Neural progenitor cell (in vitro differentiated cells): ENCODE data around the gene SEMA7A. TPM values are rescaled to one million over a fixed set of nuclear protein-coding genes. Genes with fewer than 3 reads are reported as not detected.
A peak's percentile ranks its signal among the peaks of the same experiment; 100 is the strongest.

Experiments used
- DNase-seq: peaks from one replicate; pipeline ENCODE4 v3.0.0-alpha.2; 2016; ENCODE audit warnings: low spot score
- H2AFZ ChIP-seq: fragments of 200-600 bp; sonication (generic); replicated peaks from 2 replicates; pipeline ENCODE4 v1.6.1; 2016; ENCODE audit warnings: antibody characterized with exemption
- H3F3A ChIP-seq: fragments of 200-600 bp; sonication (generic); 2 replicates; pipeline ENCODE4 v1.6.1; 2016; ENCODE audit warnings: antibody characterized with exemption, low read depth
- H3K27ac ChIP-seq: fragments of 200-600 bp; sonication (generic); 2 replicates; pipeline ENCODE4 v1.5.1; 2016; ENCODE audit warnings: mild to moderate bottlenecking
- H3K27me3 ChIP-seq: fragments of 200-600 bp; sonication (generic); 2 replicates; pipeline ENCODE4 v1.6.1; 2016; ENCODE audit warnings: mild to moderate bottlenecking, moderate library complexity
- H3K36me3 ChIP-seq: fragments of 200-600 bp; sonication (generic); 2 replicates; pipeline ENCODE4 v1.5.1; 2016
- H3K4me1 ChIP-seq: fragments of 200-600 bp; sonication (generic); 2 replicates; pipeline ENCODE4 v1.6.1; 2016; ENCODE audit warnings: mixed run types
- H3K4me2 ChIP-seq: fragments of 200-600 bp; sonication (generic); 2 replicates; pipeline ENCODE4 v1.6.1; 2016
- H3K4me3 ChIP-seq: fragments of 200-600 bp; sonication (generic); 2 replicates; pipeline ENCODE4 v1.5.1; 2016
- H3K79me2 ChIP-seq: fragments of 200-600 bp; sonication (generic); 2 replicates; pipeline ENCODE4 v1.6.1; 2016; ENCODE audit warnings: low read depth
- H3K9ac ChIP-seq: fragments of 200-600 bp; sonication (generic); 2 replicates; pipeline ENCODE4 v1.6.1; 2016
- H3K9me3 ChIP-seq: fragments of 200-600 bp; sonication (generic); 2 replicates; pipeline ENCODE4 v1.5.1; 2016; ENCODE audit warnings: low read depth
- H4K20me1 ChIP-seq: fragments of 200-600 bp; sonication (generic); 2 replicates; pipeline ENCODE4 v1.6.1; 2016; ENCODE audit warnings: low read depth
- H3K27ac Mint-ChIP-seq: 3 replicates; pipeline ENCODE4 v1.8.0; 2021; ENCODE audit warnings: mixed read lengths
- H3K27me3 Mint-ChIP-seq: 2 replicates; pipeline ENCODE4 v1.8.0; 2022; ENCODE audit warnings: low read depth, mild to moderate bottlenecking, inconsistent platforms, moderate library complexity, mixed read lengths; ENCODE audit not compliant: insufficient read depth
- H3K36me3 Mint-ChIP-seq: 3 replicates; pipeline ENCODE4 v1.8.0; 2021; ENCODE audit warnings: mixed read lengths
- H3K4me1 Mint-ChIP-seq: 3 replicates; pipeline ENCODE4 v1.8.0; 2021; ENCODE audit warnings: mixed read lengths
- H3K4me3 Mint-ChIP-seq: 3 replicates; pipeline ENCODE4 v1.8.0; 2021; ENCODE audit warnings: mild to moderate bottlenecking, moderate library complexity, mixed read lengths
- H3K9me3 Mint-ChIP-seq: 3 replicates; pipeline ENCODE4 v1.8.0; 2020; ENCODE audit warnings: mixed read lengths
- EZH2 ChIP-seq: fragments of 200-600 bp; sonication (generic); IDR thresholded peaks from 2 replicates; pipeline ENCODE4 v1.6.1; 2017; ENCODE audit warnings: antibody characterized with exemption, mild to moderate bottlenecking, moderate library complexity
- EZH2phosphoT487 ChIP-seq: fragments of 200-600 bp; sonication (generic); IDR thresholded peaks from 2 replicates; pipeline ENCODE4 v1.6.1; 2017; ENCODE audit warnings: antibody characterized with exemption
- total RNA-seq: library from RNA; depleted of rRNA; stranded (reverse); fragments of >200 nt; gene quantifications from 2 replicates; pipeline ENCODE4 v1.2.3, GENCODE V29; 2015; ENCODE audit warnings: low replicate concordance
- TF ChIP-seq, protein P1 (sequence below): fragments of 200-600 bp; sonication (generic); IDR thresholded peaks from 2 replicates; pipeline ENCODE4 v1.5.1; 2017; ENCODE audit warnings: antibody characterized with exemption, mild to moderate bottlenecking

Gene SEMA7A
- total RNA-seq, 1 donor from 2014 or later, result 3.5 TPM

DNA sequence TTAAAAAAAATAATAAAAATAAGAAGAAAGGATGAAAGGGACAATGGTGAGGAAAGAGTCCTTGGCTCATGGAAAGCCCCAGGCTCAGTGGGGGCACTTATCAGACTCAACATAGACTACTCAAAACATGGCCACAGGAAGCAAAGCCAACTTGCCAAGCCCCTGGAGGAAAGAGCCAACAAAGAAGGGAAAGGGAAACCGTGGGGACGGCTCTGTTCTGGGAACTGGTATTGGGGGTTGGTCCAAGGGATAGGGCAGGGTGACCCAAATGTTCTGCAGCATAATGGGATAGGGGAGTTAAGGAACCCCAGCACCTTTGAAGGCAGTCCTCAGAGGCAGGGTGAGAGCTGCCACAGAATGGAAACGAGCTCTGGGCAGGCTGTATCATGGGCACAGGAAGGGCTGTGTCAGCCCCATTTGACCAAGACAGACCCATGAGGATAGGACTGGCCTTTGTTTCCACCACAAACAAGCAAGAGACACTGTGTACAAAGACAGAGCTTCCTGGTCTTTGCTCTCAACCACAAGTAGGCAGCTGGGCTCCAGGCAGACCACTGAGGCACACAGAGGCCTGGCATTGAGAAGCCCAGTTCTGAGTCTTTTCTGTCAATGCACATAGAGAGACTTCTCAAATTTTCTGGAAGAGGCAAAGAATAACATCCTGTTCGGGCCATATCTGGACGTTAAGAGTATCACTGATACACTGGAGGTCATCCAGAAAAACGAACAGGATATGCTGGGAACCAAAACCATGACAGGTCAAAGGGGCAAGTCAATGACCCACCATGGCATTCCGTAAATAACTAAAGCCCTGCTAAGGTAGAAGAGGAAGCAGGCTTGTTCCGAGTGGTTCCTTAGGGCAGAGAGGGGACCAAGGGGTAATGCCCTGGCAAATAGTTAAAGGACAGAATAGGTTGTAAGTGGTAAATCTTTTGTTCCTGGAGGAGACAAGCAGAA, 10.6 kb upstream of the SEMA7A start:
- Histone ChIP-seq H3K27ac (no peak overlapping the region), H4K20me1 (no peaks in the 10 kb centered on the region), H3F3A (no peaks in the 10 kb centered on the region), H3K9ac (no peak overlapping the region), H3K4me3 (no peak overlapping the region), H2AFZ (no peak overlapping the region), H3K9me3 (no peaks in the 10 kb centered on the region), H3K4me2 (no peak overlapping the region), H3K27me3 (no peaks in the 10 kb centered on the region), H3K79me2 (no peaks in the 10 kb centered on the region), H3K36me3 (no peaks in the 10 kb centered on the region), H3K4me1 (peaks cover 6% of the 10 kb centered on the region)
- Mint-ChIP-seq H3K4me1 (peaks cover 12% of the 10 kb centered on the region), H3K36me3 (peaks cover 23% of the 10 kb centered on the region), H3K4me3 (no peak overlapping the region), H3K27me3 (peaks cover 3% of the 10 kb centered on the region), H3K9me3 (no peaks in the 10 kb centered on the region), H3K27ac (no peak overlapping the region)
- DNase-seq, result no peak
- TF ChIP-seq, protein P1, sequence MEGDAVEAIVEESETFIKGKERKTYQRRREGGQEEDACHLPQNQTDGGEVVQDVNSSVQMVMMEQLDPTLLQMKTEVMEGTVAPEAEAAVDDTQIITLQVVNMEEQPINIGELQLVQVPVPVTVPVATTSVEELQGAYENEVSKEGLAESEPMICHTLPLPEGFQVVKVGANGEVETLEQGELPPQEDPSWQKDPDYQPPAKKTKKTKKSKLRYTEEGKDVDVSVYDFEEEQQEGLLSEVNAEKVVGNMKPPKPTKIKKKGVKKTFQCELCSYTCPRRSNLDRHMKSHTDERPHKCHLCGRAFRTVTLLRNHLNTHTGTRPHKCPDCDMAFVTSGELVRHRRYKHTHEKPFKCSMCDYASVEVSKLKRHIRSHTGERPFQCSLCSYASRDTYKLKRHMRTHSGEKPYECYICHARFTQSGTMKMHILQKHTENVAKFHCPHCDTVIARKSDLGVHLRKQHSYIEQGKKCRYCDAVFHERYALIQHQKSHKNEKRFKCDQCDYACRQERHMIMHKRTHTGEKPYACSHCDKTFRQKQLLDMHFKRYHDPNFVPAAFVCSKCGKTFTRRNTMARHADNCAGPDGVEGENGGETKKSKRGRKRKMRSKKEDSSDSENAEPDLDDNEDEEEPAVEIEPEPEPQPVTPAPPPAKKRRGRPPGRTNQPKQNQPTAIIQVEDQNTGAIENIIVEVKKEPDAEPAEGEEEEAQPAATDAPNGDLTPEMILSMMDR, result no peak
- no peak for TF ChIP-seq EZH2
- no peak for TF ChIP-seq EZH2phosphoT487

DNA sequence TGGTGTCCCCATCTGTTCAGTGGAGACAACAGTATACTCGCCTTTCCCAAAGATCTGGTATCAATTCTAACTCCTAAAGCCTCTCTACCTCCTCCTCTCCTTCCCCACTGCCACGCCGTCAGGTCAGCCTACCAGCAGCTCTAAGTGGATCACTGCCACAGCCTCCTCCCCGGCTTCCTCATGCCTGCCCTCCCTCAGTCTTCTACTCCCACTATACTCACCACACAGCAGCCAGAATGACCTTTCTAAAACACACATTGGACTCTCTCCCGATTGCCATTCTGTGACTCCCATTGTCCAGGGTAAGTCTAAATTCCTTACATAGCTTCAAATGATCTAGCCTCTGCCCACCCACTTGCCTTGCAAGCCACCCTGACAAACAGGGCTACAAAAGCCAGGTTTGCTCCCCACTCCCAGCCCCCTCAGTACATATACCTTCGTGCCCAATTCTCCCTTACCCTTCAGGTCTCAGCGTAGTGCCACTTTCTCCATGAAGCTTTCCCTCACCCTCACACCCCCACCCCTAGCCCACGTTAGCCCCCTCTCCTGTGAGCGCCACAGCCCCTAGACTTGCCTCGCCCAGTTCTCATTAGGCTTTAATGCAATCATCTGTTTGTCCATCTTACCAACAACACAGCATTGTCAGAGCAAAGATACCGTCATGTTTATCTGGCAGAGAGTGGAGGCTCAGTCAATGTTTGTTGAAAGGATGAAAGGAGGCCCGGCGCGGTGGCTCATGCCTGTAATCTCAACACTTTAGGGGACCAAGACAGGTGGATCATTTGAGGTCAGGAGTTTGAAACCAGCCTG, 9.5 kb upstream of the SEMA7A start:
- Histone ChIP-seq H2AFZ (no peak overlapping the region), H4K20me1 (no peaks in the 10 kb centered on the region), H3K36me3 (no peaks in the 10 kb centered on the region), H3K9ac (no peak overlapping the region), H3K27ac (no peak overlapping the region), H3K4me3 (no peak overlapping the region), H3F3A (no peaks in the 10 kb centered on the region), H3K9me3 (no peaks in the 10 kb centered on the region), H3K27me3 (no peaks in the 10 kb centered on the region), H3K4me2 (no peak overlapping the region), H3K4me1 (peaks cover 6% of the 10 kb centered on the region), H3K79me2 (no peaks in the 10 kb centered on the region)
- H3K9me3 Mint-ChIP-seq, result no peaks in the 10 kb centered on the region
- no peak overlapping the region for H3K4me3 Mint-ChIP-seq
- H3K27ac Mint-ChIP-seq, result peak overlapping the region; percentile 1
- peaks cover 6% of the 10 kb centered on the region for H3K27me3 Mint-ChIP-seq
- TF ChIP-seq, protein P1, result no peak
- TF ChIP-seq EZH2 (no peak), EZH2phosphoT487 (no peak)
- peaks cover 20% of the 10 kb centered on the region for H3K36me3 Mint-ChIP-seq
- DNase-seq, result peak; percentile 41
- peaks cover 12% of the 10 kb centered on the region for H3K4me1 Mint-ChIP-seq

DNA sequence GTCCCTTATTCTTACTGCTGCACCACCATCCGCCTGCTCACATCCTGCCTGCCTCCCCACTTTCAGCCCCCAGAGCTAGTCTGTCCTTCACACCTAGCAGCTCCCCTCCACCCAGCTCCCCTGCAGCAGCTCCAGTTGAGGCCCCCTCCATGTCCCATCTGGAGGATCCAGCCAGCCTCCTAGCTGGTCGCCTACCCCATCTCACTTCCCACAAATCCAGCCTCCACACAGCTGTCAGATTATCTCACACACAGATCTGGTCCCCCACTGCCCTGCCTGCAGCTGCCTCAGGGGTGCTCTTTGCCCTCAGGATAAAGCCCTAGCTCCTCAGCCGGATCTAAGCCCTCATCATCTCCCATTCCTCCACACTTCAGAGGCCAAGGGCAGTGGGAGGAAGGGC, 8.8 kb upstream of the SEMA7A start:
- Histone ChIP-seq H3K9ac (no peak overlapping the region), H3F3A (no peaks in the 10 kb centered on the region), H2AFZ (no peak overlapping the region), H3K27ac (no peak overlapping the region), H4K20me1 (no peaks in the 10 kb centered on the region), H3K79me2 (no peaks in the 10 kb centered on the region), H3K36me3 (no peaks in the 10 kb centered on the region), H3K4me3 (no peak overlapping the region), H3K4me1 (peaks cover 6% of the 10 kb centered on the region), H3K4me2 (no peak overlapping the region), H3K27me3 (no peaks in the 10 kb centered on the region), H3K9me3 (no peaks in the 10 kb centered on the region)
- TF ChIP-seq EZH2phosphoT487, result no peak
- TF ChIP-seq, protein P1, result no peak
- TF ChIP-seq EZH2, result no peak
- peaks cover 6% of the 10 kb centered on the region for H3K27me3 Mint-ChIP-seq
- peak overlapping the region; percentile 6 for H3K27ac Mint-ChIP-seq
- no peaks in the 10 kb centered on the region for H3K9me3 Mint-ChIP-seq
- peaks cover 13% of the 10 kb centered on the region for H3K36me3 Mint-ChIP-seq
- H3K4me3 Mint-ChIP-seq, result no peak overlapping the region
- peaks cover 12% of the 10 kb centered on the region for H3K4me1 Mint-ChIP-seq
- DNase-seq, result no peak
